GM12872 (cell line): Measurements from ENCODE around the gene SERPINB12.

Experiments used
- CTCF ChIP-seq: IDR thresholded peaks from 3 replicates; pipeline ENCODE4 v1.5.1; 2011; ENCODE audit warnings: low read depth, mild to moderate bottlenecking, low read length, moderate library complexity; ENCODE audit not compliant: insufficient read depth

SERPINB12 gene

GRCh38 chr18:63567276-63567675 is 25.1 kb downstream of the SERPINB12 start:
- no peak for TF ChIP-seq CTCF

GRCh38 chr18:63567825-63568224 is 25.7 kb downstream of the SERPINB12 start:
- no peak for TF ChIP-seq CTCF

- no peak for TF ChIP-seq CTCF
These were observed 28.6 kb downstream of the SERPINB12 start for GRCh38 chr18:63570721-63571120.

- no peak for TF ChIP-seq CTCF
These were observed 33.5 kb downstream of the SERPINB12 start for GRCh38 chr18:63575681-63576080.

GRCh38 chr18:63578357-63578958 is 36.3 kb downstream of the SERPINB12 start:
- TF ChIP-seq CTCF = peak; percentile 73

GRCh38 chr18:63579616-63580015 is 37.4 kb downstream of the SERPINB12 start:
- no peak for TF ChIP-seq CTCF

GRCh38 chr18:63585988-63586387 is 43.8 kb downstream of the SERPINB12 start:
- TF ChIP-seq CTCF = no peak
